GM19452 (cell line): ENCODE results near the gene ADSL.
"Not testable (repeated sequence)": the region's sequence is repeated elsewhere in the genome, so short reads cannot be mapped to it uniquely, and the experiment has no call there.

ENCODE experiments used
- ATAC-seq: cut with Tn5 transposase; IDR thresholded peaks from one replicate; pipeline ENCODE4 v1.9.1; 2021; ENCODE audit not compliant: unreplicated experiment

The ADSL gene

GRCh38 chr22:40346185-40347118 lies at the start of gene ADSL:
TSS of gene ADSL (plus strand) at chr22:40346500. CDS start at chr22:40346559, 59 bp downstream.
- peak; percentile 85 for ATAC-seq

- ATAC-seq = no peak
These were observed 46.0 kb upstream of the ADSL start for GRCh38 chr22:40300316-40300715.

GRCh38 chr22:40300884-40301672 lies 45.2 kb upstream of the ADSL start:
- ATAC-seq = peak; percentile 93

- ATAC-seq = no peak
These were observed 44.2 kb upstream of the ADSL start for GRCh38 chr22:40302149-40302548.

- no peak for ATAC-seq
These were observed 40.7 kb upstream of the ADSL start for GRCh38 chr22:40305625-40306024.

- ATAC-seq = no peak
These were observed 37.2 kb upstream of the ADSL start for GRCh38 chr22:40308999-40309573.

GRCh38 chr22:40309631-40310030 lies 36.7 kb upstream of the ADSL start:
- no peak for ATAC-seq

GRCh38 chr22:40310081-40310767 lies 36.1 kb upstream of the ADSL start:
- ATAC-seq = no peak

GRCh38 chr22:40310768-40311120 lies 35.6 kb upstream of the ADSL start:
- no peak for ATAC-seq

GRCh38 chr22:40311646-40312045 lies 34.7 kb upstream of the ADSL start:
- ATAC-seq = not testable (repeated sequence)

GRCh38 chr22:40312050-40312449 lies 34.2 kb upstream of the ADSL start:
- ATAC-seq = no peak

- ATAC-seq = no peak
These were observed 33.3 kb upstream of the ADSL start for GRCh38 chr22:40313007-40313406.

GRCh38 chr22:40314041-40314440 lies 32.3 kb upstream of the ADSL start:
- no peak for ATAC-seq

GRCh38 chr22:40320687-40321086 lies 25.6 kb upstream of the ADSL start:
- no peak for ATAC-seq

GRCh38 chr22:40322021-40322420 lies 24.3 kb upstream of the ADSL start:
- no peak for ATAC-seq

GRCh38 chr22:40322818-40323447 lies 23.4 kb upstream of the ADSL start:
- no peak for ATAC-seq

GRCh38 chr22:40323681-40324171 lies 22.6 kb upstream of the ADSL start:
- no peak for ATAC-seq

GRCh38 chr22:40324468-40325305 lies 21.6 kb upstream of the ADSL start:
- no peak for ATAC-seq

- ATAC-seq = no peak
These were observed 21.0 kb upstream of the ADSL start for GRCh38 chr22:40325315-40325714.
